Skin of body (tissue), 2 donors: ENCODE results near the gene NMBR. TPM values are rescaled to one million over a fixed set of nuclear protein-coding genes. Genes with fewer than 3 reads are reported as not detected.
"Not testable (repeated sequence)": the region's sequence is repeated elsewhere in the genome, so short reads cannot be mapped to it uniquely, and the experiment has no call there.

Experiments
- DNase-seq: peaks from one replicate; lab custom pipeline; 2025; lab: John Stamatoyannopoulos, UW
- total RNA-seq: library from RNA; depleted of rRNA; stranded (reverse); fragments of >200 nt; gene quantifications from one replicate; pipeline ENCODE4 v1.2.3, GENCODE V29; 2014

NMBR gene
- total RNA-seq, 1 donor from 2014 or later: not detected

DNA sequence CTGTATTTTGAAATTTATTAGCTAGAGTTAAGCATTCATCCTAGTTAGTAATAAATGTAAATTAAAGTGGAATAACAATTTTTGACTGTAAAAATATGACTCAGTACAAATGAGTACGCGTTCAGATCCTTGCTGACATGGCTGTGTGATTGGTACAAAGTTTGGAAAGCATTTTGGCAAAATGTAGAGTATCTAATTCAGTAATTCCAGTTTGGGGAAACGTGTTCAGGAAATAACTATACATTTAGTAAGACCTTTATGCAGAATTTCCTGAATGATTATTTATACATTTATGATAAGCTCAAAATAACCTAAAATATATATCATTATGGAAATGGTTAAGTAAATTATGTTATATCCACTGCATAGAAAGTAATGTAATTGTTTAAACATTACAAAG, 8.2 kb upstream of the NMBR start:
- DNase-seq: no peak

DNA sequence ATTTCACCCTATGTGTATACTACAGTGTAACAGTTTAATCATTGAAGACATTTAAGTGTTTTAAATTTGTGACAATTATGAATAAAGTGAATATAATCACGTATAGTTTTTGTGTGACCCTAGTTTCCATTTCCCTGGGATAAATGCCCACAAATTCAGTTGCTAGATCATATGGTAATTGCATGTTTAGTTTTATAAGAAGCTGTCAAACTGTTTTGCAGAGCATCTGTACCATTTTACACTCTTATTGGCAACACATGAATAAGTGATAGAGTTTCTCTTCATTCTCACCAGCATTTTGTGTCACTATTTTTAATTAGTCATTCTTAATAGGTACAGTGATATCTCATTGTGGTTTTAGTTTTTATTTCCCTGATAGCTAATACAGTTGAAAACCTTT, 7.4 kb upstream of the NMBR start:
- DNase-seq: no peak

DNA sequence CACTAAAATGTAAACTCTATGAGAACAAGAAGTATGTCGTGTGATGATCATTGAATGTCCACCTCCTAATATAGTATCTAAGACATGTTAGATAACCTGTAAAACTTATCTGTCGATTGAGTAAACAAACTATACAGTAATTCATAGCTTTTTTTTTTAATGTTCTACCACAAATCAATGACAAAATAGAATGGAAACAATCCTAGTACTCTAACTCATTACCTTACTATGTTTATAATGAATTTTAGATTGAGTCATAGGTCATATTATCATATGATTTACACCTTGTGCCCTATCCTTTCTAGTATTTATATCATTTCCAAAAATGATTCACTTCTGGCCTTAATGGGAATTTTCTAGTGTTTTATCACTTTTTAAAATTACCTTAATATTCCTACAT, 6.3 kb upstream of the NMBR start:
- no peak for DNase-seq

DNA sequence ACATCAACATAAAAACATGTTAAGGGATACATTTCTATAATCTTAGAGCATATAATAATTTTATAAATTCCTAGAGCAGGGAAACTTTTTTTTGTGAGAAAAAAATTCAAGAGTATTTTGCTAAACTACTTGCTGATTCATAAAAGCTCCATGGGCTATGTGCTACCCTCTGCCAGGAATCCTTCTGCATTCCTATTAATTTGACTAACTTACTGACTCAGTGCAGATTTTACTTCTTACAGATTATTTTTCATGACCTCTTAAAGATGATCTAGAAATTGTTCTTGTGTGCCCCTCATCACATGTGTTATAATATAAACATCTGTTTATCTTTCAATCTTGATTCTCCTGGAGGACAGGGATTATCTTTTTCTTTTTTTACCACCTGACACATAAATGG, 5.8 kb upstream of the NMBR start:
- DNase-seq: no peak

DNA sequence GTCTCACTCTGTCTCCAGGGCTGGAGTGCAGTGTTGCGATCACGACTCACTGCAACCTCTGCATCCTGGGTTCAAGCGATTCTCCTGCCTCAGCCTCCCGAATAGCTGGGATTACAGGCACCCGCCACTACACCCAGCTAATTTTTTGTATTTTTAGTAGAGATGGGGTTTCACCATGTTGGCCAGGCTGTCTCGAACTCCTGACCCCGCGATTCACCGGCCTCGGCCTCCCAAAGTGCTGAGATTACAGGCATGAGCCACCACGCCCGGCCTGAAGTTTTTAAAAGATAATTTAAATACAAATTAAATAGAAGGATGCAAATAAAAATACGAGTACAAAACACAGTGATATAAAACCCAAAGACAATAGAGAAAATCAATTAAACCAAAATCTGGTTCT, 5.4 kb downstream of the NMBR start:
- DNase-seq: not testable (repeated sequence)

DNA sequence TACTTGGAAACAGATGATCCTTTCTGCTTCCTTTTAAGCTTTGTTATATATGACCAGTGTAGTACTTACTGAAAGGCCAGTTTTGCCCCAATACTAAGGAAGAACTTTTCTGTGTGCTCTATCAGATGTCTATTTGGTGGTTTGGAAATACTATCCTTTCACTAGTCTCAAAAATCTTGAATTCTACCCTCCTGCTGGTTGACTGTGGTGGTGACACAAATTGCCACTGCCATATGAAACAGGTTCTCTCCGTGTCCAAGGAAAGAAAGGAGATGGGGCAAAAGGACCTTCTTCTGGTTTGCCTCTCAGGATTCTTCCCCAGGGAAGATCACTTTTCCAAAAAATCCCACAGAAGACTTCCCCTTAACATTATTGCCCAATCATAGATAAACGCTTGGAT, 8.0 kb downstream of the NMBR start:
- no peak for DNase-seq

DNA sequence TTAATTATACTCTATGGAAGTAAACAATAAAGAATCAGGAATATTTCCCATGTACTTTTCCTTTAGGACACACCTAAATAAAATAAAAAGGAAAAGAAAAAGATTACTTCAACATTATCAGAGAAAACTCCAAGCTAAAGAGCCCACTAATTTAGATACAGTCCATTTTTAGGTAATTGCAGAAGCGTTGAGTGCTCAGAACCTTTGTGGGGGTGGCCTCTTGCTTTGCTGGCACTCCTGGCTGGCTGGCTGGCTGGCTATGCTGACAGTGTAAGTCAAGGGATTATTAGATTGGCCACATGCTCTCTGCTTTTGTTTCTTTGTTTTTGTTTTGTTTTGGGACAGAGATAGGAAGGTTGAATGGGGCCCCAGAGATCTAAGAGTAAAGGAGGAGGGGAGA, 14.3 kb downstream of the NMBR start, which contains the start of gene GJE1:
Gene GJE1 (plus strand): TSS at position 301 of the 400 bp plus-strand sequence. CDS start 234 bp downstream, outside the sequence.
- no peak for DNase-seq

DNA sequence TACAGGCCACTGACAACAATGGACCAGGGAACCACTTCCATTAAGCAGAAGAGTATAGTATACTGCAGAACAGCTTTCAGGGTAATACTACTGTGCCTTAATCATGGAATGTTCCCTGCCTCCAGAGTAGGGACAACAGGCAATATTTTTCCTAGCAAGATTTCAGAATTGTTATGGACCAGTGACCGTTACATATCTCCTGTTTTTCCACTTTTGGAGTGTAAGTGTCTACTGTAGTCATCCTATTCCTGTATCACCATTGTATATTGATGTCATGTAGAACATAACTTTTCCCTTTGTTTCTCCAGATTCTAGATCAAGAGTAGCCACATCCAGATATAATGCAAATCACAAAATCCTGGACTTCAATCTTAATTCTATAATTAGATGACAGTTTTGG, 16.1 kb downstream of the NMBR start:
- no peak for DNase-seq

DNA sequence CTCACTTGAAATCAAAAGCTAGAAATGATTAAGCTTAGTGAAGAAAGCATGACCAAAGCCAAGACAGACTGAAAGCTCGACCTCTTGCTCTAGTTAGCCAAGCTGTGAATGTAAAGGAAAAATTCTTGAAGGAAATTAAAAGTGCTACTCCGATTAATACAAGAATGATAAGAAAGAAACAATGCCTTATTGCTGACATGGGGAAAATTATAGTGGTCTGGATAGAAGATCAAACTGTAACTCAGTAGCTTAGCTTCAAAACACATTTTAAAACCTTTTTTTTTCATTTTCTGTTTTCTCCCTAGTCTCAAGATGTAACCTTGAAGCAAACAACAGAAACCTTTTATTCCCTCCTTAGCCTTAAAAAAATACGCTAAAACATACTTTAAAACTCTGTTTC, 25.6 kb downstream of the NMBR start:
- DNase-seq: no peak

DNA sequence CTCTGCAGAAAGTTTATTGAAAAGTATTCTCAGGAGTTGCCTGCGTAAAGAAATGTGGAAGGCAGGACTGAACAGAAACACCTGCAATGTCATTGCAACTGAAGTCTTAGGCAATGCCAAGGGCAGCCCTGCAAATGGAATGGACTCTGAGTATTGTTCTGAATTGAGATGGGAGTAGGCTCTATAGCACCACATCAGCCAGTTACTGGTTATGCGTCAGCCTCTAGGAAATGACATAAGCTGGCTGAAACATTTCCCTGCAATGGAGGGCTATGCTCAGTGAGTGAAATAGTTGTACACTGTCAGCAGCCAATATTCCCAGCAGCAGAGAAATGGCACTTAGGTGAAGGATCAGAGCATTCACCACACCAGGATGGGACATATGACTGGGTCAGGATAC, 28.0 kb downstream of the NMBR start:
- no peak for DNase-seq

DNA sequence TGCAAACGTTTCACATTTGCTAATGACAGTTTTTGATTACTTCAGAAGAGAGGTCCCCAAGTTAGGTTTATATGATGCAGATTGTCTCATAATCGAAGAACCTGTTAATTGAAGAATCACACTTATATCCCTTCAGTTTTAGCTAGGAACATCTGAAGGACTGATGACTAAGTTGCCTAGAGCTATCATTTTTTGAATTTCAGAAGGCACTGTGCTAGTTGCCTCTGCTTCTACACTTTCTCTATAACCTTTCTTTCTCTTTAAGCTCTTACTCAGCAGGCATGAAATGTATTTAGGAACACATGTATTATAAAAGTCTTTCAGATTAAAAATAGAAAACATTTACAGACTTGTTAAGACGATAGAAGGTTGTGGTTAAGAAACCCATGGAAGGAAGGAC, 28.6 kb downstream of the NMBR start:
- no peak for DNase-seq

DNA sequence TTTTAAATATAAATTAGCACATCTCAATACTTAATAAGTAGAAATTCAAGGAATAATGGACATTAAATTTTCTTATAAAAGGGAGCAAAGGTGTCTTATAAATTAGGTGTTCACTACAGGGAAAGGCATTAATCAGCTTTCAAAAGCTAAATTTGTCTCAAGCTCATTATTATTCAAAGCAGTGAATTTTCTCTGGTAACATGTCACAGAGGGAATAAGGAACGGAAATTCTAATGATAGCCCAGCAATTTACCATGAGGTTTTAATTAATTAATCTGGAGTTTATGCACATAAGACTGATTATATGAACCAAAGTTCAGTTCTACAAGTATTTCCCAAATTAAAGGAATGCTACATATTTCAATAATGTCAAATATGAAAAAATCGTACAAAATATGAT, 29.6 kb downstream of the NMBR start:
- no peak for DNase-seq

DNA sequence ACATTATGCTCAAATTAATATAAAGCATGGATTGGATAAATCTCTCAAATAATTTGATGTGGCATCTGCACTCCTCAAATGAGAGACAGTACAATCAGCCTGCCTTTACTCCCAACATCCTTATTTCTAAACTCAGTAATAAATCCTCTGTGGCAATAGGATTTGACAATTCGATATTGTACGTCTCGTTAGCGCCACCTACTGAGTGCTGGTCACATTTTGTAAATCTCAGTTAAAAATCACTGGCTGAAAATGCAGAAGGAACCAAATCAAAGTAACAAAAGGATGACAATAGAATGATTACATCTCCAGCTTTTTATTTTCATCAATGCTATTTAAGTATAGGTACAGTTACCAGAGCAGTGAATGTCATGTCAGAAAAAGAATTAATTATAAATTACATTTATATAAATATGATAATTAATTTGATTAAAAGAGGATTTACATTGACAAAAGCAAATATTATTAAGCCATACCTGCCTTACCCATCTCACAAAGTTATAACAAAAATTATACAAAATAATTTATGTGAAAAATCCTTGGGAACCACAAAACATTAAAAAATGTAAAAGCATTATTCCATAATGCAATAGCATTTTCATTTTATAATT, 34.4 kb downstream of the NMBR start:
- peak; percentile 2 for DNase-seq

DNA sequence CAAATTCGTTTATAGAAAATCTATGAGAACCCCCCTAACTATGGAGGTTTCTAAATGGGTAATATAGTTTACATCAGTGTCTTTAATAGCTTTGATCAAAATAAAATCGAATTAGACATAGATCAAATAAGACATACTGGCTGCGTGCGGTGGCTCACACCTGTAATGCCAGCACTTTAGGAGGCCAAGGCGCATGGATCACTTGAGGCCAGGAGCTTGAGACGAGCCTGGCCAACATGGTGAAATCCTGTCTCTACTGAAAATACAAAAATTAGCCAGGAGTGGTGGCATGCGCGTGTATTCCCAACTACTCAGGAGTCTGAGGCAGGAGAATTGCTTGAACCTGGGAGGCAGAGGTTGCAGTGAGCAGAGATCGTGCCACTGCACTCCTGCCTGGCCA, 36.1 kb downstream of the NMBR start:
- DNase-seq: not testable (repeated sequence)

DNA sequence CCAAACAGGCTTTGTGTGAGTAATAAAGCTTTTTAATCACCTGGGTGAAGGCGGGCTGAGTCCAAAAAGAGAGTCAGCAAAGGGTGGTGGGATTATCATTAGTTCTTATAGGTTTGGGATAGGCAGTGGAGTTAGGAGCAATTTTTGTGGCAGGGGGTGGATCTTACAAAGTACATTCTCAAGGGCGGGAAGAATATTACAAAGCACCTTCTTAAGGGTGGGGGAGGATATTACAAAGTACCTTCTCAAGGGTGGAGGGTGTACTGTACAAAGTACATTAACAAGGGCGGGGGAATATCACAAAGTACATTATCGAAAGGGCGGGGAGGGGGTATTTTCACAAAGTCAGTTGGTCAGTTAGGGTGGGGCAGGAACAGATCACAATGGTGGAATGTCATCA, 42.1 kb downstream of the NMBR start:
- not testable (repeated sequence) for DNase-seq

DNA sequence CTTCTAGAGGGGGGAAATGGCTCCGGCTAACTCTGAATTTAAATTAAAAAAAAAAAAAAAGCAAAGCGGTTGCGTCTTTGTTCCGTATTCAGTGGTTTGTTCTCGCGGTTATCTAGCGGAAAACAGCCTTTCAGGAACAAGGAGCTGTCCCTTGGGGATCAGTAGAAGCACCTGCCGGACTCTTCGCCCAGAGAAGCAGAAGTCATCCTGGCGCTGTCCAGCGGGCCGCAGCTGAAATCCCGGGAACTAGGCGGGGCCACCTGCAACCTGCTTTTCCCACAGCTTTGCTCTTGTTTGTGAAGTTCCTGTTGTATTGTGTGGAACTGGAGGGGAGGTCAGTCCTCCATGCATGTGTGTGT, 58.1 kb downstream of the NMBR start:
- no peak for DNase-seq

DNA sequence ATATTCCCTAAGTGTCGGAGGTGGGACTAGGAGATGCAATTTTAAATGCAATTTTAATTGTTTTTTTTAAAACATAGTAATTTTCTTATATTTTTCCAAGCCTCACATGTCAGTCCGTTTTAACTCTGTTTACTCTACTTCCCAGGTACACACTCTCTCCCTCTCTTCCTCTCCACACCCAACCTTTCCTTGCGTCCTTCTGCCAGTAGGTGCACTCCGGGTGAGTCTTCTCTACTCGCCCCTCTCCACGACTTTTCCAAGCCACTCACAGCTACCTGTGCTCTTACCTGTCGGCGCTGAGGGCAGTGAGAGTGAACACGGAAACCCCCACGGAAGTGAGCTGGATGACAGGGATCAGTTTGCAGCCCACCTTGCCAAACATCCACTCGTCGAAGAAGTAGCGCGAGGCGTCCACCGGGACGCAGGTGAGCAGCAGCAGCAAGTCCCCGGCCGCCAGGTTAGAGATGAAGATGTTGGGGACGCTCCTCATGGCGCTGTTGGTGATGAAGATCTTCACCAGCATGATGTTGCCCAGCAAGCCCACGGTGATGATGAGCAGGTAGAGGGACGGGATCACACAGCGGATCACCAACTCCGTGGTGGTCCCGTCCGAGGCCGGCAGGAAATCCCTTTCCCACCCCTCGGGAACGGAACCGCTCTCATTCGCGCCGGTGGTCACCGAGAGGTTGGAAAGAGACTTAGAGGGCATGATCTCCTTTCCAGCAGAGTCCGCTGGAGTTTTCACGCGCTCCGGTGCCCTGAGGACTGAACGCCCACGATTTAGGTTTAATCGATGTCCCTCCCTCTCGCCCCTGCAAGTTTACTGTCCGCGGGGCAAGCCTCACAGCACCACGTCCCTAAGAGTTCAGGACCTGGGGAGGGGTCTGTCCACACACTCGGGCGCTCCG, 58.7 kb downstream of the NMBR start:
- DNase-seq: no peak

DNA sequence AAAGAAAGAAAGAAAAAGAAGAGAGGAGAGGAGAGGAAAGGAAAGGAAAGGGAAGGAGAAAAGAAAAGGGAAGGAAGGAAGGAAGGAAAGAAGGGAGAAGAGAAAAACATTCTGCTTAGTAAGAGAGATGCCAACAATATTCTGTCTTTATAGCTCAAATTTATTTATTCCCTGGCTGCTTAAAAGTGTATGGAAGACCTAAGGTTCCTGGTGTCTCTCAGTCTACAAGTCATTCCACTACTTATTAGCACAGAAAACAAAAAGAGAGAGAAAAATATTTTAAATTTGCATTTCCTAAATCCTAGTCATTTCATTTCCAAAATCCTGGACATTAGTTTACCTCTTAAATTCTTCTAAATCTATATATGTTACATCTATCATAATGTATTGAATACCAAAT, 67.8 kb downstream of the NMBR start:
- DNase-seq: no peak

DNA sequence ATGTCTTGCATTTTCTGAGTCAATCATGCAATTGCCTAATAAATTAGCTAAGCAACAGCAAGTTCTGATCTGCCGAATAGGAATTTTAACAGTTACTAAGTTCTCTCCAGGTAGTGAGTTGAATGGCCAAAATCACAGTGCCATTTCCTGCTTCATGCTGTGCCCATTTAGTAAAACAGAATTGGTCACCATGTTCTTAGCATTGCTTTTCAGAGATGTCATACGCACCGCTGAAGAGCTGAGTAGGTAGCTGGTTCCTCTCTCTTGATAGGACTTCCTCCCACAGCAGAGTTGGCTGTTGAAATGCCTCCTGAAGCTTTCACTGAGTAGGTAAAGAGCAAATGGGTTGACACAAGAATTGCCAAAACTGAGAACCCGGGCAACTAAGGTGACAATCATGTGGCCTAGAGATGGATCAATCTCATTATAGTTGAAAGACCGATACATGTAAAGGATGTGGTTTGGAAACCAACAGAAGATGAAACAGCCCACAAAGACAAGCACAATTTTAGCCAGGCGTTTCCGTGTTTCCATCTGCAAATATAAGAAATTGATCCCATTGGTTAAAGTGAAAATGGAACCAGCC, 71.3 kb downstream of the NMBR start:
- no peak for DNase-seq

DNA sequence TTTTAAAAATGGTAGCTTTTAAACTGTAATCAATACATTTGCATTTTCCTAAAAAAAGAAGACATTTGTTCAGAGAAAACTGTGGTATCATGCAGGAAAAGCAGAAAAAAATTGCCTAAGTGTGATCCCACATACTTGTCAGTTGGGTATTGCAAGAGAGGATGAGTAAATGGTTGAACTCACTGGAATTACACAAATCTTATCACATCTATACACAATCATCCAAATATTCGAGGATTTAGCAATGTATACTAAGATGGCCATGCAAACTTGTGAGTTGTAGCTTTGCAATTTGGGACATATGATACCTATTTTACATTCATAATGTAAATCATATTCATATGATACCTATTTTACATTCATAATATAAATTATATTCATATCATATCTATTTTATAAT, 72.4 kb downstream of the NMBR start:
- DNase-seq: no peak

DNA sequence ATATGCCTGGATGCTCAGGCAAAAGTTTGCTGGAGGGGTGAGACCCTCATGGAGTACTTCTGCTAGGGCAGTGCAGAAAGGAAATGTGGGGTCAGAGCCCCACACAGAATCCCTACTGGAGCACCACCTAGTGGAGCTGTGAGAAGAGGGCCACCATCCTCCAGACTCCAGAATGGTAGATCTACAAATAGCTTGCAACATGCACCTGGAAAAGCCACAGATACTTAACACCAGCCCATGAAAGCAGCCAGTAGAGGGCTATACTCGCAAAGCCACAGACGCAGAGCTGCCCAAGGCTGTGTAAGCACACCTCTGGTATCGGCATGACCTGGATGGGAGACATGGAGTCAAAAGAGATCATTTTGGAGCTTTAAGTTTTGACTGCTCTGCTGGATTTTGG, 74.9 kb downstream of the NMBR start:
- no peak for DNase-seq

DNA sequence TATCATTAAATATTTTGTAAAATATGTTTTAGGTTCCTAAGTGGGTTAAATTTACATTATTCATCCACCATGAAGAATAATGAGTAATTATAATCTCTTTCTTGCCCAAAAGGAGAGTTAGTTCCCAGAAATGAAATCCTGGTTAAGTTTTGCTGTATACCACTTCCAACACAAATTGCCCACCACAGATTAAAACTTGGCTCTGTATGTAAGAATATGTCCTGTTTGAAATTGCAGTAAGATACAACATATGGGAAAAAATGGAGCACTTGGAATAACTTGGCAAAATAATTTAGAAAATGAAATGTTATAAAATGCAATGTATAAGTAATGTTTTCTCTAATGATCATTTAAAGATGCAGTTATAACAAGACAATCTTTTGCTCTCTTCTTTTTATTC, 78.5 kb downstream of the NMBR start:
- DNase-seq: no peak

DNA sequence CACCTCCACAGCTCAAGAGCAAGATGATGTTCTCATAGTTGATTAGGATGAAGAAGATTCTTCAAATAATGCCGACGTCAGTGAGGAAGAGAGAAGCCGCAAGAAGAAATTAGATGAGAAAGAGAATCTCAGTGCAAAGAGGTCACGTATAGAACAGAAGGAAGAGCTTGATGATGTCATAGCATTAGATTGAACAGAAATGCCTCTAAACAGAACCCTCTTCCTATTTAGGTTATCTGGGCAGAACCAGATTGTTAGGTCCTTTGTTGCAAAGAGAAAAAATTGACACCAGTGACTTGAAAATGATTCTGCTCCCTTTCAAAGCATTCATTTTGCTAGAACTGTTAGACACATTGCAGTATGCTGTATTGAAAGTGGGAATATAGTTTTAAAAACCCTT, 84.1 kb downstream of the NMBR start:
- not testable (repeated sequence) for DNase-seq
